Fibroblast of the aortic adventitia (primary cell): ENCODE measurements around the gene ZC3H12C. TPM values are rescaled to one million over a fixed set of nuclear protein-coding genes. Genes with fewer than 3 reads are reported as not detected.
"Not testable (repeated sequence)": the region's sequence is repeated elsewhere in the genome, so short reads cannot be mapped to it uniquely, and the experiment has no call there.

Experiments used
- DNase-seq: peaks from one replicate; pipeline ENCODE4 v3.0.0-alpha.2; 2010; ENCODE audit warnings: low read depth
- H3K4me3 ChIP-seq: 2 replicates; pipeline ENCODE4 v1.5.1; 2011; ENCODE audit warnings: low read depth, mild to moderate bottlenecking, control low read depth, low read length, moderate library complexity
- CTCF ChIP-seq: IDR thresholded peaks from 2 replicates; pipeline ENCODE4 v1.5.1; 2011; ENCODE audit warnings: mild to moderate bottlenecking, low read length, control low read depth, inconsistent platforms; ENCODE audit not compliant: insufficient read depth
- total RNA-seq: library from RNA; depleted of rRNA; stranded (reverse); fragments of >200 nt; gene quantifications from 2 replicates; pipeline ENCODE4 v1.2.3, GENCODE V29; 2012; ENCODE audit warnings: low replicate concordance

The ZC3H12C gene
- total RNA-seq, 1 donor: 17.4 TPM

- TF ChIP-seq CTCF: no peak
- peak; percentile 43 for DNase-seq
- H3K4me3 ChIP-seq: no peak overlapping the region
These were observed 92.0 kb downstream of the ZC3H12C start for GRCh38 chr11:110185121-110185591.

- TF ChIP-seq CTCF: no peak
- no peak overlapping the region for H3K4me3 ChIP-seq
- no peak for DNase-seq
These were observed 92.4 kb downstream of the ZC3H12C start for GRCh38 chr11:110185599-110185998.

GRCh38 chr11:110186456-110186855 is 93.3 kb downstream of the ZC3H12C start:
- no peak for TF ChIP-seq CTCF
- no peak overlapping the region for H3K4me3 ChIP-seq
- no peak for DNase-seq

GRCh38 chr11:110186867-110187266 is 93.7 kb downstream of the ZC3H12C start:
- H3K4me3 ChIP-seq: no peak overlapping the region
- no peak for TF ChIP-seq CTCF
- DNase-seq: no peak

- no peak for DNase-seq
- TF ChIP-seq CTCF: no peak
These were observed 94.5 kb downstream of the ZC3H12C start for GRCh38 chr11:110187731-110188130.

GRCh38 chr11:110190885-110191284 is 97.7 kb downstream of the ZC3H12C start:
- no peak for TF ChIP-seq CTCF
- no peak overlapping the region for H3K4me3 ChIP-seq
- DNase-seq: no peak

More at GRCh38 chr11:110187731-110188130, 94.5 kb downstream of the ZC3H12C start:
- H3K4me3 ChIP-seq: no peak overlapping the region

GRCh38 chr11:110192604-110193282 is 99.6 kb downstream of the ZC3H12C start:
- DNase-seq, H3K4me3 ChIP-seq: not testable (repeated sequence)

- DNase-seq: peak; percentile 95
- not testable (repeated sequence) for H3K4me3 ChIP-seq
These were observed 101.1 kb downstream of the ZC3H12C start for GRCh38 chr11:110194211-110194766.
